HCT116 (cell line): ENCODE results near the gene FNBP1L. TPM values are rescaled to one million over a fixed set of nuclear protein-coding genes. Genes with fewer than 3 reads are reported as not detected.

Experiments
- ATAC-seq: fragments of 200-7000 bp; cut with Tn5 transposase; 2 replicates; pipeline ENCODE4 v1.9.1; 2020; ENCODE audit warnings: mild to moderate bottlenecking, moderate library complexity
- BruUV-seq: library from RNA; stranded (reverse); fragments of 400-500 nt; replicated peaks from 2 replicates; lab custom pipeline; 2021; lab: Mats Ljungman, UMichigan
- CTCF ChIA-PET: fragments of 300-600 bp; sonication (Branson Sonifier 250); formaldehyde crosslinking; loops from one replicate; lab custom pipeline; 2021; ENCODE audit warnings: antibody characterized with exemption; lab: Charles Lee
- POLR2A ChIA-PET: fragments of 300-600, 350-600 bp; sonication (Branson Sonifier 250); formaldehyde crosslinking; loops from one replicate; lab custom pipeline; 2021; ENCODE audit warnings: antibody characterized with exemption; lab: Charles Lee
- RAD21 ChIA-PET, 2 experiments: fragments of 300-600 bp; sonication (Branson Sonifier 250); formaldehyde crosslinking; loops; one replicate each; lab custom pipeline; 2023; ENCODE audit warnings: low total read pairs in 2 of 2; ENCODE audit not compliant: uncharacterized antibody in 2 of 2, unreplicated experiment in 2 of 2, low non-redundant PET in 1 of 2; lab: Charles Lee
- DNase-seq: peaks from one replicate; pipeline ENCODE4 v3.0.0-alpha.2; 2010; ENCODE audit warnings: low read depth, low spot score
- H2AFZ ChIP-seq: fragments of 200-600 bp; shearing (Covaris generic), sonication (generic); 2 replicates; pipeline ENCODE4 v1.6.1; 2017; ENCODE audit warnings: low read depth, mixed run types, mixed read lengths, antibody characterized with exemption, low read length; ENCODE audit not compliant: poor library complexity, severe bottlenecking
- H3K27ac ChIP-seq: 2 replicates; pipeline ENCODE4 v1.5.1; 2012; ENCODE audit warnings: low read depth, low read length
- H3K27me3 ChIP-seq: fragments of 200-600 bp; sonication (generic); 2 replicates; pipeline ENCODE4 v1.6.1; 2016; ENCODE audit warnings: mixed run types, low read length, mixed read lengths; ENCODE audit not compliant: insufficient read depth
- H3K36me3 ChIP-seq, 2 experiments: fragments of 200-500 bp in 1 of 2; fragments of 200-600 bp in 1 of 2; sonication (Bioruptor generic) in 1 of 2; sonication (generic) in 1 of 2; 2 replicates each; pipeline versions ENCODE4 v1.5.1 to v1.6.1; 2014 to 2016; ENCODE audit warnings: low read length in 2 of 2, inconsistent platforms in 1 of 2, mixed read lengths in 1 of 2, mixed run types in 1 of 2; ENCODE audit not compliant: insufficient read depth in 2 of 2, control insufficient read depth in 1 of 2
- H3K4me1 ChIP-seq, 2 experiments: fragments of 200-600 bp in 1 of 2; sonication (generic) in 1 of 2; 2 replicates each; pipeline versions ENCODE4 v1.5.1 to v1.6.1; 2012 to 2017; ENCODE audit warnings: low read length in 2 of 2, inconsistent platforms in 1 of 2, mild to moderate bottlenecking in 1 of 2, mixed read lengths in 1 of 2, mixed run types in 1 of 2, moderate library complexity in 1 of 2; ENCODE audit not compliant: insufficient read depth in 2 of 2, control insufficient read depth in 1 of 2
- H3K4me2 ChIP-seq: fragments of 200-600 bp; sonication (generic); 2 replicates; pipeline ENCODE4 v1.6.1; 2017; ENCODE audit warnings: mixed run types, low read length, mixed read lengths
- H3K4me3 ChIP-seq, 2 experiments: fragments of 200-600 bp in 1 of 2; sonication (generic) in 1 of 2; replicated peaks in 1 of 2; 2 replicates each; pipeline ENCODE4 v1.5.1; 2011 to 2016; ENCODE audit warnings: low read length in 2 of 2, control low read depth in 1 of 2, low read depth in 1 of 2, mild to moderate bottlenecking in 1 of 2, mixed read lengths in 1 of 2, mixed run types in 1 of 2
- H3K79me2 ChIP-seq: fragments of 200-600 bp; sonication (generic); 2 replicates; pipeline ENCODE4 v1.6.1; 2017; ENCODE audit warnings: mild to moderate bottlenecking, mixed run types, low read length, moderate library complexity, mixed read lengths; ENCODE audit not compliant: insufficient read depth
- H3K9ac ChIP-seq: fragments of 200-600 bp; sonication (generic); 2 replicates; pipeline ENCODE4 v1.6.1; 2016; ENCODE audit warnings: low read length, mixed read lengths
- H3K9me2 ChIP-seq: fragments of 200-600 bp; sonication (generic), shearing (Covaris generic); 2 replicates; pipeline ENCODE4 v1.6.1; 2017; ENCODE audit warnings: mixed run types, mild to moderate bottlenecking, moderate library complexity; ENCODE audit not compliant: insufficient read depth
- H3K9me3 ChIP-seq, 2 experiments: fragments of 200-500 bp in 1 of 2; fragments of 200-600 bp in 1 of 2; sonication (Bioruptor generic) in 1 of 2; sonication (generic) in 1 of 2; 2 replicates each; pipeline ENCODE4 v1.6.1; 2014 to 2017; ENCODE audit warnings: low read length in 2 of 2, mixed read lengths in 2 of 2, inconsistent platforms in 1 of 2, low read depth in 1 of 2, mild to moderate bottlenecking in 1 of 2, mixed run types in 1 of 2, moderate library complexity in 1 of 2; ENCODE audit not compliant: control insufficient read depth in 1 of 2, insufficient read depth in 1 of 2
- H4K20me1 ChIP-seq: fragments of 200-600 bp; sonication (generic), shearing (Covaris generic); 2 replicates; pipeline ENCODE4 v1.6.1; 2017; ENCODE audit warnings: mixed run types, mild to moderate bottlenecking, moderate library complexity; ENCODE audit not compliant: insufficient read depth
- POLR2A ChIP-seq: IDR thresholded peaks from 2 replicates; pipeline ENCODE4 v1.7.0; 2011; ENCODE audit warnings: borderline replicate concordance; ENCODE audit not compliant: insufficient read depth, insufficient read length; ENCODE audit errors: extremely low read depth
- POLR2AphosphoS5 ChIP-seq: IDR thresholded peaks from 2 replicates; pipeline ENCODE4 v1.6.1; 2011; ENCODE audit warnings: mild to moderate bottlenecking, low read depth, low read length, moderate library complexity
- TCF7L2 ChIP-seq: IDR thresholded peaks from 2 replicates; pipeline ENCODE4 v1.7.0; 2011; ENCODE audit warnings: borderline replicate concordance, inconsistent platforms; ENCODE audit not compliant: insufficient read depth, insufficient read length; ENCODE audit errors: extremely low read depth
- ZNF274 ChIP-seq: fragments of 200-500 bp; sonication (Bioruptor generic); IDR thresholded peaks from 2 replicates; pipeline ENCODE4 v1.6.1; 2014; ENCODE audit warnings: mild to moderate bottlenecking, low read depth, low read length, inconsistent platforms
- intact Hi-C: fragments of 100-400 bp; cut with micrococcal nuclease; formaldehyde crosslinking; loops from 2 replicates; pipeline ENCODE4 v1.10.0; 2022
- total RNA-seq: library from RNA; stranded (reverse); gene quantifications from one replicate; pipeline ENCODE4 v1.2.1, GENCODE V29; 2021; ENCODE audit not compliant: unreplicated experiment
- TF ChIP-seq, protein P1 (sequence below): IDR thresholded peaks from 2 replicates; pipeline ENCODE4 v1.6.1; 2012; ENCODE audit warnings: low read depth
- TF ChIP-seq, protein P2 (sequence below): IDR thresholded peaks from 2 replicates; pipeline ENCODE4 v1.6.1; 2011; ENCODE audit warnings: mild to moderate bottlenecking, low read length, moderate library complexity; ENCODE audit not compliant: insufficient replicate concordance; ENCODE audit errors: extremely low read depth

FNBP1L gene
- total RNA-seq, 1 experiment from 2014 or later, result 26.1 TPM

DNA sequence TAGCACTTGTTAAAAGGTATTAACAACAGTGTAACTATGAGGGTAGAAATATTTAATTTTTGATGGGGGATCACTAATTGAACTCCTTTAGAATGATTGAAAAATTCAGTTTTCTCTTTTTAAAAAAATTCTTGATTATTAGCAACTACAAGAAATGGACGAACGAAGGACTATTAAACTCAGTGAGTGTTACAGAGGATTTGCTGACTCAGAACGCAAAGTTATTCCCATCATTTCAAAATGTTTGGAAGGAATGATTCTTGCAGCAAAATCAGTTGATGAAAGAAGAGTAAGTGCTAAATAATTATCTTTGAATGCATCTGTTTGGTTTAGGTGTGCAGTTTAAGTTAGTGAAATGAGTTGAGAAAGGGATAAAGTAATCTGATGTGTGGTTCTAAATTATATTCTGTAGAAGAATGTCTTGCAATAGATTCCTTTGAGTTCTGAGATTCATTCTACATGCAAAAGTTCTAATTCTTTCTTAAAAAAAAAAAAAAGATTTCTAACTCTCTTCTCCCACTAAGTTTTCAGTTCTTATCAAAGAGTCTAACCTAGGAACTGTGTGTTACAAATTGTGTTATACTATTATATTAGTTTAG, 85.0 kb downstream of the FNBP1L start:
- no peak for TF ChIP-seq POLR2A
- TF ChIP-seq, protein P1, sequence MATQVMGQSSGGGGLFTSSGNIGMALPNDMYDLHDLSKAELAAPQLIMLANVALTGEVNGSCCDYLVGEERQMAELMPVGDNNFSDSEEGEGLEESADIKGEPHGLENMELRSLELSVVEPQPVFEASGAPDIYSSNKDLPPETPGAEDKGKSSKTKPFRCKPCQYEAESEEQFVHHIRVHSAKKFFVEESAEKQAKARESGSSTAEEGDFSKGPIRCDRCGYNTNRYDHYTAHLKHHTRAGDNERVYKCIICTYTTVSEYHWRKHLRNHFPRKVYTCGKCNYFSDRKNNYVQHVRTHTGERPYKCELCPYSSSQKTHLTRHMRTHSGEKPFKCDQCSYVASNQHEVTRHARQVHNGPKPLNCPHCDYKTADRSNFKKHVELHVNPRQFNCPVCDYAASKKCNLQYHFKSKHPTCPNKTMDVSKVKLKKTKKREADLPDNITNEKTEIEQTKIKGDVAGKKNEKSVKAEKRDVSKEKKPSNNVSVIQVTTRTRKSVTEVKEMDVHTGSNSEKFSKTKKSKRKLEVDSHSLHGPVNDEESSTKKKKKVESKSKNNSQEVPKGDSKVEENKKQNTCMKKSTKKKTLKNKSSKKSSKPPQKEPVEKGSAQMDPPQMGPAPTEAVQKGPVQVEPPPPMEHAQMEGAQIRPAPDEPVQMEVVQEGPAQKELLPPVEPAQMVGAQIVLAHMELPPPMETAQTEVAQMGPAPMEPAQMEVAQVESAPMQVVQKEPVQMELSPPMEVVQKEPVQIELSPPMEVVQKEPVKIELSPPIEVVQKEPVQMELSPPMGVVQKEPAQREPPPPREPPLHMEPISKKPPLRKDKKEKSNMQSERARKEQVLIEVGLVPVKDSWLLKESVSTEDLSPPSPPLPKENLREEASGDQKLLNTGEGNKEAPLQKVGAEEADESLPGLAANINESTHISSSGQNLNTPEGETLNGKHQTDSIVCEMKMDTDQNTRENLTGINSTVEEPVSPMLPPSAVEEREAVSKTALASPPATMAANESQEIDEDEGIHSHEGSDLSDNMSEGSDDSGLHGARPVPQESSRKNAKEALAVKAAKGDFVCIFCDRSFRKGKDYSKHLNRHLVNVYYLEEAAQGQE, result no peak
- TF ChIP-seq ZNF274, result no peak
- TF ChIP-seq, protein P2, sequence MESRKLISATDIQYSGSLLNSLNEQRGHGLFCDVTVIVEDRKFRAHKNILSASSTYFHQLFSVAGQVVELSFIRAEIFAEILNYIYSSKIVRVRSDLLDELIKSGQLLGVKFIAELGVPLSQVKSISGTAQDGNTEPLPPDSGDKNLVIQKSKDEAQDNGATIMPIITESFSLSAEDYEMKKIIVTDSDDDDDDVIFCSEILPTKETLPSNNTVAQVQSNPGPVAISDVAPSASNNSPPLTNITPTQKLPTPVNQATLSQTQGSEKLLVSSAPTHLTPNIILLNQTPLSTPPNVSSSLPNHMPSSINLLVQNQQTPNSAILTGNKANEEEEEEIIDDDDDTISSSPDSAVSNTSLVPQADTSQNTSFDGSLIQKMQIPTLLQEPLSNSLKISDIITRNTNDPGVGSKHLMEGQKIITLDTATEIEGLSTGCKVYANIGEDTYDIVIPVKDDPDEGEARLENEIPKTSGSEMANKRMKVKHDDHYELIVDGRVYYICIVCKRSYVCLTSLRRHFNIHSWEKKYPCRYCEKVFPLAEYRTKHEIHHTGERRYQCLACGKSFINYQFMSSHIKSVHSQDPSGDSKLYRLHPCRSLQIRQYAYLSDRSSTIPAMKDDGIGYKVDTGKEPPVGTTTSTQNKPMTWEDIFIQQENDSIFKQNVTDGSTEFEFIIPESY, result no peak
- no peak for TF ChIP-seq POLR2AphosphoS5
- TF ChIP-seq TCF7L2, result no peak
- Histone ChIP-seq H3K79me2 (no peaks in the 10 kb centered on the region), H3K4me2 (no peak overlapping the region), H3K9me2 (no peaks in the 10 kb centered on the region), H3K27me3 (no peaks in the 10 kb centered on the region), H3K9me3 (no peaks in the 10 kb centered on the region), H3K9ac (no peak overlapping the region), H2AFZ (no peak overlapping the region), H3K4me3 (no peak overlapping the region), H3K36me3 (peaks cover 0 to 6% of the 10 kb centered on the region in 2 experiments; a peak in 1 of 4 replicates), H3K27ac (no peak overlapping the region), H3K4me1 (no peaks in the 10 kb centered on the region), H4K20me1 (no peaks in the 10 kb centered on the region)
- ChIA-PET POLR2A (no interaction called here), CTCF (no interaction called here), RAD21 (no interaction called here)
- intact Hi-C loops, result no loop called here
- no peak for ATAC-seq
- DNase-seq, result no peak
- BruUV-seq, result no TSS peak
